ENCODE data around the gene PRRC2C. TPM values are rescaled to one million over a fixed set of nuclear protein-coding genes. Genes with fewer than 3 reads are reported as not detected.

Gene PRRC2C
- total and polyA plus RNA-seq, 12 donors: 44.4 to 103 (median 62.9) TPM

DNA sequence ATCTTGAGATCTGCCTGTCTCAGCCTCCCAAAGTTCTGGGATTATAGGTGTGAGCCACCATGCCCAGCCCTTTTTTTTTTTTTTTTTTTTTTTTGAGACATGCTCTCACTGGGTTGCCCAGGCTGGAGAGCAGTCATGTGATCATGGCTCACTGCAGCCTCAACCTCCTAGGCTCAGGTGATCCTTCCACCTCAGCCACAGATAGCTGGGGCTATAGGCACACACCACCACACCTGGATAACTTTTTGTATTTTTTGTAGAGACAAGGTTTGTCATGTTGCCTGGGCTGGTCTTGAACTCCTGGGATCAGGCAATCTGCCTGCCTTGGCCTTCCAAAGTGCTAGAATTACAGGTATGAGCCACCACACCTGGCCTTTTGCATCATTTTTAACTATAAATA, 17.7 kb upstream of the PRRC2C start:
- TF ChIP-seq, protein P1, sequence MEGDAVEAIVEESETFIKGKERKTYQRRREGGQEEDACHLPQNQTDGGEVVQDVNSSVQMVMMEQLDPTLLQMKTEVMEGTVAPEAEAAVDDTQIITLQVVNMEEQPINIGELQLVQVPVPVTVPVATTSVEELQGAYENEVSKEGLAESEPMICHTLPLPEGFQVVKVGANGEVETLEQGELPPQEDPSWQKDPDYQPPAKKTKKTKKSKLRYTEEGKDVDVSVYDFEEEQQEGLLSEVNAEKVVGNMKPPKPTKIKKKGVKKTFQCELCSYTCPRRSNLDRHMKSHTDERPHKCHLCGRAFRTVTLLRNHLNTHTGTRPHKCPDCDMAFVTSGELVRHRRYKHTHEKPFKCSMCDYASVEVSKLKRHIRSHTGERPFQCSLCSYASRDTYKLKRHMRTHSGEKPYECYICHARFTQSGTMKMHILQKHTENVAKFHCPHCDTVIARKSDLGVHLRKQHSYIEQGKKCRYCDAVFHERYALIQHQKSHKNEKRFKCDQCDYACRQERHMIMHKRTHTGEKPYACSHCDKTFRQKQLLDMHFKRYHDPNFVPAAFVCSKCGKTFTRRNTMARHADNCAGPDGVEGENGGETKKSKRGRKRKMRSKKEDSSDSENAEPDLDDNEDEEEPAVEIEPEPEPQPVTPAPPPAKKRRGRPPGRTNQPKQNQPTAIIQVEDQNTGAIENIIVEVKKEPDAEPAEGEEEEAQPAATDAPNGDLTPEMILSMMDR (IDR thresholded peaks at IDR 0.05): no peak
- no peak for TF ChIP-seq POLR2A (IDR thresholded peaks at IDR 0.05)
- no peaks in the 10 kb centered on the region for H3K9me3 ChIP-seq (replicated peaks in 1 of 3)
- H3K4me1 ChIP-seq (replicated peaks in 1 of 2): peaks cover 0 to 7% of the 10 kb centered on the region in 2 donors
- no peaks in the 10 kb centered on the region for H3K27me3 ChIP-seq
- no peak for DNase-seq
- H3K27ac ChIP-seq: no peak overlapping the region
- no peak overlapping the region for H3K4me3 ChIP-seq
- intact Hi-C loops (cut with DNase I): no loop called here
- H3K36me3 ChIP-seq (replicated peaks in 1 of 2): no peaks in the 10 kb centered on the region

DNA sequence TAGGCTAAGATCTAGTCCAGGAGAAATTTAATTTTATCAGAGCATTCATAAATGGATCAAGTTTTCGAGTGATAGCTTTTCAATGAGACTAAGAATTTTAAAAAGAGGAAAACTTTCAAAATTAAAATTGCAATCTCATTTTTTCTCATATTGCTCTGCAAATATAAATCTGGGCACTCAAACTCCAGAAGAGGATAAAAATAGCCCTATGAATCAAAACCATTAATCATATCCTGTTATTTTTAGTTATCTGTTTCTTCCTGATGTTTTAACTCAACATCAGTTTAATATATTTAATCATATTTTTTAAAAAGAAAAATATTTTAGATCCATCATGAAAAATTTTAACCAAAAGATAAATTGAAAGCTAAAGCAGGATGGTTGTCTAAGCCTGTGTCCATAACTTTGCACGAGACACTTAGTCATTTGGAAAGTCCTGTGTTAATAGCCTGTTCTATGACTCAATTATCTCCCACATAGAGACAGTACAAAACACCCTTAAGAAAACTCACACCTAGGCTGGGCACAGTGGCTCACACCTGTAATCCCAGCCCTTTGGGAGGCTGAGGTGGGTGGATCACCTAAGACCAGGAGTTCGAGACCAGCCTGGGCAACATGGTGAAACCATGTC, 17.1 kb upstream of the PRRC2C start:
- TF ChIP-seq, protein P1 (IDR thresholded peaks at IDR 0.05): no peak
- TF ChIP-seq POLR2A (IDR thresholded peaks at IDR 0.05): no peak
- no peaks in the 10 kb centered on the region for H3K9me3 ChIP-seq (replicated peaks in 1 of 3)
- H3K36me3 ChIP-seq (replicated peaks in 1 of 2): no peaks in the 10 kb centered on the region
- no peak for DNase-seq
- peaks cover 0 to 7% of the 10 kb centered on the region in 2 donors for H3K4me1 ChIP-seq (replicated peaks in 1 of 2)
- intact Hi-C loops (cut with DNase I): no loop called here
- no peak overlapping the region for H3K27ac ChIP-seq
- H3K27me3 ChIP-seq: no peaks in the 10 kb centered on the region
- no peak overlapping the region for H3K4me3 ChIP-seq
- WGBS, 4 donors: 45 to 60% (median 52%) methylated on average over 3 of the region's 3 CpGs

DNA sequence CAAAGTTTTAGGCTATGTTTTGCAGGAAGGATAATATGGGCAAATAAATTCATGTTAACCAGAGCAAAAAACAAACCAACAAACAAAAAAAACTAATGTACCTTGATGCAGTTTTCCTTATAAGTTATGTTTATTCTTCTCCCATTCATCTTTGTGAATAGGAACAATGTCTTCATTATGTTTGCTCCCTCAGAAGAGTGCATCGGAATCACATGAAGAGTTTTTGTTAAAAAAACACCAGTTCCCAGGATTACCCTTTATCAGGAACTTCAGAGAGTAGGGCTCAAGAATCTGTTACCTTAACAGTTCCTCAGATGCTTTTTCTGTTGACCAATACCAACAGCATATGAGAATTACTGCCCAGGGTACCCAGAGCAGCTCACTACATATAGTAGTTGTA, 14.6 kb upstream of the PRRC2C start:
- intact Hi-C loops (cut with DNase I): no loop called here
- Histone ChIP-seq H3K36me3 (replicated peaks in 1 of 2) (no peaks in the 10 kb centered on the region), H3K4me3 (no peak overlapping the region), H3K9me3 (replicated peaks in 1 of 3) (no peaks in the 10 kb centered on the region), H3K4me1 (replicated peaks in 1 of 2) (peaks cover 0 to 7% of the 10 kb centered on the region in 2 donors), H3K27ac (no peak overlapping the region), H3K27me3 (no peaks in the 10 kb centered on the region)
- no peak for DNase-seq
- 70 to 93% (median 83%) methylated on average over 1 of the region's 1 CpG for WGBS, 4 donors
- TF ChIP-seq POLR2A (IDR thresholded peaks at IDR 0.05): no peak
- TF ChIP-seq, protein P1 (IDR thresholded peaks at IDR 0.05): no peak

DNA sequence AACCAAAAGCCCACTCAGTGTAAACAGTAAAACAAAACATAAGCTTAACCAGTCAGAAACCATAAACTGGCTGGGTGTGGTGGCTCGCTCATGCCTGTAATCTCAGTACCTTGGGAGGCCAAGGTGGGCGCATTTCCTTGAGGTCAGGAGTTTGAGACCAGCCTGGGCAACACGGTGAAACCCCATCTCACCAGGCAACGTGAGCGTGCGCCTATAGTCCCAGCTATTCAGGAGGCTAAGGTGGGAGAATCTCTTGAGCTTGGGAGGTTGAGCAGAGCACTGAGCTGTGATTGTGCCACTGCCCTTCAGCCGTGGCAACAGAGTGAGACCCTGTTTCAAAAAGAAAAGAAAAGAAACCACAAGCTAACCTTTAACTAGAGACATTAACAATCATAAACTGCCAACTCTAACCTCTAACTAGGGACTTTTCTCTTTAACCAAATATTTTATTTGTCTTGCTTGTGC, 13.1 kb upstream of the PRRC2C start:
- WGBS, 4 donors: 92 to 100% (median 96%) methylated on average over 2 to 7 of the region's 7 CpGs
- intact Hi-C loops (cut with DNase I): no loop called here
- no peaks in the 10 kb centered on the region for H3K9me3 ChIP-seq (replicated peaks in 1 of 3)
- no peak overlapping the region for H3K4me3 ChIP-seq
- no peaks in the 10 kb centered on the region for H3K27me3 ChIP-seq
- H3K36me3 ChIP-seq (replicated peaks in 1 of 2): no peaks in the 10 kb centered on the region
- peaks cover 0 to 7% of the 10 kb centered on the region in 2 donors for H3K4me1 ChIP-seq (replicated peaks in 1 of 2)
- DNase-seq: no peak
- no peak for TF ChIP-seq POLR2A (IDR thresholded peaks at IDR 0.05)
- TF ChIP-seq, protein P1 (IDR thresholded peaks at IDR 0.05): no peak
- no peak overlapping the region for H3K27ac ChIP-seq

All from adrenal gland (tissue), 12 donors.